GM18508 (cell line): ENCODE results near the gene GARIN5A.
"Not testable (repeated sequence)": the region's sequence is repeated elsewhere in the genome, so short reads cannot be mapped to it uniquely, and the experiment has no call there.

Experiments used
- ATAC-seq: cut with Tn5 transposase; IDR thresholded peaks from one replicate; pipeline ENCODE4 v1.9.1; 2021; ENCODE audit warnings: moderate number of reproducible peaks; ENCODE audit not compliant: insufficient read depth, unreplicated experiment

GARIN5A gene

DNA sequence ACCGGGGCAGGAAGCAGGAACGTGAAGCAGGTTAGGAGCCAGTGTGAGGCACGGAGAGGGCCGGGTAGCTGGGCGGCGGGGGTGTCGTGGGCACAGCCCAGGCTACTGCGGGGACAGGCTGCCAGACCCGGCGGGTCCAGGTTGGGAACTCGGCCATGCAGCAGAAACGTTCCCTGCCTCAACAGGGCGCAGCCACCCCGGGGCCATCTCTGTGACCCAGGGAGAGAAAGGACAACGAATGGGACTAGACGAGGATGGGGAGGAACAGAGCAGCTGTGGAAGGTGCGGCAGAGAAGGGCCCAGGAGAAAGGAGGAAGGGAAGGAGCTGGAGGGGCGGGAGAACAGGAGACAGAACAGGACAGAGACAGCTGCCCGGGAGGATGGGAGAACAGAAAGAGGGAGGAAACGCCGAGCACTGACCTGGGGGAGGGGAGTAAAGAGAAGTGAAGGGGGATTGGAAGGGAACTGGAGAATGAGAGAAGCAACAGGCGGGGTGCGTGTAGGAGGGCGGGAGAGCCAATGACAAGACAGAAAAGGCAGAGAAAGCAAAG lies 12.9 kb upstream of the GARIN5A start:
- ATAC-seq = no peak

- no peak for ATAC-seq
Measured at GRCh38 chr19:50488389-50489194, 11.9 kb upstream of the GARIN5A start.

GRCh38 chr19:50486823-50487515 lies 10.3 kb upstream of the GARIN5A start:
- ATAC-seq = no peak

DNA sequence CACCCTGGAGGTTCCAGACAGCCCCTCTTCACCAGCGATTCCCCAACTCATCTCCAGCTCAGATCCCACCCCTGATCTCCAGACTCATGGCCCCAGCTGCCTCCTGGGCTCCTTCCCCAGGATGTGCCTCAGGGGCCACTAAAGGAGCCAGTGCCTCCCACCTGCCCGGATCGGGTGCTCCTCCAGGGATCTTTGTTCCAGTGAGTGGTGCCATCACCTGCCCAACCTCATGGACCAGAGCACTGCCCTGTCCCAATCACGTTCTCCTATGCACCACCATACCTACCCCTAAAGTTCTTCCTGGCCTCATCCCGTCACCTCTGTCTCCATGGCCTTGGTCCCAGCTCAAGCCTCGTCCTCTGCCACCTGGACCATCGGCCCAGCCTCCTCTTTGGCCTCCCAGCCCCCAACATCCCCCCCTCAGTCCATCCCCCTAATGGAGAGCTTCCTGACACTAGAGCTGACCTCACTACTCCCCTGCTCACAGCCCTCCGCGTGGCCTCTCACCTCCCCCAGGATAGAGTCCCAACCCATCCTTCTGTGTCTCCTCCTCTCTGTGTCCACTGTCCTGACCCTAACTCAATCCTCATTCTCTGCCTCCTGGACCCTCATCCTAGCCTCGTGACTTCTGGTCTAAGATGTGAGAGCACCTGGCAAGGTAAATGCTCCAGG lies 8.8 kb upstream of the GARIN5A start:
- ATAC-seq = no peak

DNA sequence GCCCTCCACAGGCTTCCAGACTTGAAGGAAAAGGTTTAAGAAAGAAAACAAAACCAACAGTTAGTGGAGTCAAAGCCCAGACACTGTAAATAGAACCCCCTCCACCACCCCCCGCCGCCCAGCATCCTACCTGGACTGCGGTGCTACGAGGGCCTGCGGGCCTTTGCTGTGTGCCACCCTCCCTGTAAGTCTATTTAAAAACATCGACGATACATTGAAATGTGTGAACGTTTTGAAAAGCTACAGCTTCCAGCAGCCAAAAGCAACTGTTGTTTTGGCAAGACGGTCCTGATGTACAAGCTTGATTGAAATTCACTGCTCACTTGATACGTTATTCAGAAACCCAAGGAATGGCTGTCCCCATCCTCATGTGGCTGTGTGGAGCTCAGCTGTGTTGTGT lies 6.3 kb upstream of the GARIN5A start:
- ATAC-seq = no peak

DNA sequence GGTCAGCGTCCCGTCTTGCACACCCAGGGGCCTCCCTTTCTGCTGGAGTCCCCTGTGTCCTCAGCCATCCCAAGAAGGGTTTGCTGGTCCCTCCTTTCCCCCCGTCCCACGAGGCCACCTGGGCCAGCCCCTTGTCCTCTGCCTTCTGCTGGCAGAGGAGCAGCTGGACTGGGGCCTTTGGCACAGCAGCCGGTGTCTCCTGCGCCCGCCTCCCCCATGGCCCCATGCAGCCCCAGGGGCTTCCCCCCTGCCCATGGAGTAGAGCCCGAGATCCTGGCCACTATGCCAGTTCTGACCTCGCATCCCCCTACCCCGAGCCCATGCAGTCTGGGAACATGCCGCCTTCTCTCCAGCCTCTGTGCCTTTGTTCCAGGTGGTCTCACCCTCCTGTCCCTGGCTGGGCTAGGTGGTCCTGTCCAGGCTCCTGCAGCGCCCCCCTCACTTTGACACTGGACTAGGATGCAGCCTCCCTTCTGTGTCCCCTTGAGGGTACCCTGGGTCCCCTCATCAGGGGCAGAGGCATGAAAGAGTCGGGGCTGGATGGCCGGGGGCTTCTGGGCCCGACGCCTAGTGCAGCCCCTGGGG lies 5.7 kb upstream of the GARIN5A start:
- no peak for ATAC-seq

DNA sequence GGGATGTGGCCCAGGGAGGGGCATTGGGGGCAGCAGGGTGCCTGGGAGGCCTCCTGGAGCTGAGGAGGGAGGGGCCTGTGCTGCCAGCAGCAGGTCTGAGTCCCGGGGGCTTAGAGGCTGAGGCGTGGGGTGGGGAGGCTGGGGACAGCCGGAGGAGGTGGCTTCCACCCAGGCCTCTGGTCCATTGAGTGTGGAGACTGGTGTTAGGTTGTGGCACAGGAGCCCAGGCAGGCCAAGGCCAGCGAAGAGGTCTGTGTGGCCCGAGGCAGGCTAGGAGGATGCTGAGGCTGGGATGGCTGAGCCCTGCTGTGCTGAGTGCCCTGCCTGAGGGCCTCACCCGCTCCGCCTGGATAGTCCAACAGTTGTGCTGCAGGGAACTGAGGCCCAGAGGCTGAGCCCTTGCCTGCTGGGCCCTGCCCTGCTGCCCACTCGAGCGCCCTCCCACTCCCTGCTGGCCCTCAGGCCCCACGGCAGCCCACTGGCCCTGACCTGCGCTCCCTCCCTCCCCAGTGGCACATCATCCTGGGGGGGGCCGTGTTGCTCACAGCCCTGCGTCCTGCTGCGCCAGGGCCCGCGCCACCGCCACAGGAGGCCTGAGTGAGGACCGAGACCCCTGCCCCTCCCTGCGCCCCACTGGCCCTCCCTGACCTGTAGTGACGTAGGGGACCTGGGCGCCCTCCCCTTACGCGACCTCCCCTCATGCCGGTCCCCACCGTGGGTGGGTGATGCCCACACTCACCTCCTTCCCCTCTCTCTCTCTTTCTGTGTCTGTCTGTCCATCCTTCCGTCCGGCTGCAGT lies 4.9 kb upstream of the GARIN5A start:
- ATAC-seq = no peak

DNA sequence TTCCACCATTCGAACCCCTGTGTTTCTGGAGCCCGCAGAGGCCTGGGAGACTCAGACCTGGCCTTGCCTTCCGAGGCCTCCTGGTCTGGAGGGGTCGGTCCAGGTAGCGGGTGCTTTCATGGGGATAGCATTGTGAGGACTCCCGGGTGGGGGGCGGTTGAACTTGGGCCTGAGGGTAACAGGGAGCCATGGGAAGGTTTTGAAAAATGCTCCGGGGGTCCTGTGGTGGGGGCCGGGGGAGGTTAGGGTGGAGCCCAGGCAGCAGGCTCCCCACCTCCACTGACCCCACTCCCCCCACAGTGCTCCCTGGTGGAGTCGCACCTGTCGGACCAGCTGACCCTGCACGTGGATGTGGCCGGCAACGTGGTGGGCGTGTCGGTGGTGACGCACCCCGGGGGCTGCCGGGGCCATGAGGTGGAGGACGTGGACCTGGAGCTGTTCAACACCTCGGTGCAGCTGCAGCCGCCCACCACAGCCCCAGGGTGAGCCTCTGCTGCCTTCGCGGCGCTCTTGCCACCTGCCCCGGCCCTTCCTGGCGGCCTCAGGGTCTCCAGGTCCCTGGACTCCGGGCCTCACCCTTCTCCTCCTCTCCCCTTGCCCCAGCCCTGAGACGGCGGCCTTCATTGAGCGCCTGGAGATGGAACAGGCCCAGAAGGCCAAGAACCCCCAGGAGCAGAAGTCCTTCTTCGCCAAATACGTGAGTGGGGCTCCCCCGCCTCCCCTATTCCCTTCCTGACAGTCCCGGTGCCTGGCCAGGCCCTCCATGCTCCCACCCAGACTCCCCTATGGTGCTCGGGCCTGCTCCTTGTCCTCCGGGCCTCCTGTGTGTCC lies 3.8 kb upstream of the GARIN5A start:
- ATAC-seq = no peak

GRCh38 chr19:50479761-50480251 lies 3.2 kb upstream of the GARIN5A start:
- no peak for ATAC-seq

- ATAC-seq = no peak
Measured at GRCh38 chr19:50478901-50479715, 2.5 kb upstream of the GARIN5A start.

DNA sequence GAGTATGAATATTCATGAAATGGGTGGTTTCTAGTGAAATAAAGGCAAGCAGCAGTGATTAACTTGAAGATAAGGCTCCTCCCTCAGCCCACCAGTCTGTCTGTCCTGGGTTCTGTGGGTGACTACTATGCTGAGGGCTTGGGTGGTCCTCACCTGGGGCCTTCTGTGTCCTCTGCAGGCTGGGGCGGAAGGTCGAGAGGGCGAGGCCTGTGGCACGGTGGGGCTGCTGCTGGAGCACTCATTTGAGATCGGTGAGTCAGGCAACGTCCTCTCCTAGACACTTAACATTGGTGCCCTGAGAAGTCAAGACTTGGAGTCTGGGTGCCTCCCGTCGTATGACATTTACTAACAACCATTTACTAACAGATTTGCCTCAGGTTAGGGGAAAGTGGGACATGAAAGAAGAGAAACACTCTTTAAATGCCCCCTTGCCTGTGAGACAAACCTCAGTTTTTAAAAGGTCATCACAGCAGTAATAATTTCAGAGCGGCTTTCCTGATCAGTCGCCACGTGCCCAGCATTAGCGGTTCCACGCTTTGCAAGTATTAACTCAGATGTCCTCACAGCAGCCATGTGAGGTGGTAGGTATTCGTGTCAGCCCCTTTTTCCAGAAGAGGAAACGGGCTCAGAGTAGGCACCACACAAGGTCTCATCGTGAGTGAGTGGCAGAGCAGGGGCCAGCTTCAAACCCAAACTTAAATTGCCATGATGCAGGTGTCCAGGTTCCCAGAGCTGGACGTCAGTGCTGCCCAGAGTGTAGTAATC lies 1.3 kb upstream of the GARIN5A start:
- no peak for ATAC-seq

DNA sequence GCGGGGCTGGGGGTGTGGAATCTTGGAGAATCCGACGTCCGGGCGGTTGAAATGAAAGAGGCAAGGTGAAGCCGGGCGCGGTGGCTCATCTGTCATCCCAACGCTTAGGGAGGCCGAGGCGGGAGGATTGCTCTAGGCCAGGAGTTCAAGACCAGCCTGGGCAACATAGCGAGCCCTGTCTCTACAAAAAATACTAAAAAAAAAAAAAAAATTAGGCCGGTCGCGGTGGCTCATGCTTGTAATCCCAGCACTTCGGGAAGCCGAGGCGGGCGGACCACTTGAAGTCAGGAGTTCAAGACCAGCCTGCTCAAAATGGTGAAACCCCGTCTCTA lies 225 bp upstream of the GARIN5A start:
- no peak for ATAC-seq

GRCh38 chr19:50475736-50476223 lies 868 bp downstream of the GARIN5A start:
- no peak for ATAC-seq

DNA sequence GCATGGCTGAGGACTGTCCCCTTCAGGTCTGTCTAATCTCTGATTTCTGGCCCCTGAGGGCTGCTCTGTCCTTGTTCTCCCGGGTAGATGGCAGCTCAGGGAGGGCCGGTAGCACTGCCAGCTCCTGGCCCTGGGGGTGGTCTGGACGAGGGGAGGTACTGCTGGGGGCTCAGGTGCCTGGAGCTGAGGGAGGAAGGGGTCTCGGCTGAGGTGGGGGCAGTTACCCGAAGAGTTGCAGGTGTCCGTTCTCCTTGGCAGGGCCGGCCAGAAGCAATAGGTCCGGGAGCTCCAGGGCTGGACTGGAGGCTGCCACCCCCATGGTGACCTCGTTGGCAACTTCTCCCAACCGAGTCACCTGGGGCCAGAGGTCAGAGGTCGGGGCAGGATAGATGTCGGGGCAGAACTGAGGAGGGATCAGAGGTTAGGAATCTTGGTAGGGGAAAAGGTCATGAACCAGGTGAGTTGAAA lies 1.5 kb downstream of the GARIN5A start:
- ATAC-seq = no peak

- ATAC-seq = not testable (repeated sequence)
Measured at GRCh38 chr19:50473336-50473735, 3.3 kb downstream of the GARIN5A start.

GRCh38 chr19:50468818-50469217 lies 7.8 kb downstream of the GARIN5A start:
- ATAC-seq = no peak

DNA sequence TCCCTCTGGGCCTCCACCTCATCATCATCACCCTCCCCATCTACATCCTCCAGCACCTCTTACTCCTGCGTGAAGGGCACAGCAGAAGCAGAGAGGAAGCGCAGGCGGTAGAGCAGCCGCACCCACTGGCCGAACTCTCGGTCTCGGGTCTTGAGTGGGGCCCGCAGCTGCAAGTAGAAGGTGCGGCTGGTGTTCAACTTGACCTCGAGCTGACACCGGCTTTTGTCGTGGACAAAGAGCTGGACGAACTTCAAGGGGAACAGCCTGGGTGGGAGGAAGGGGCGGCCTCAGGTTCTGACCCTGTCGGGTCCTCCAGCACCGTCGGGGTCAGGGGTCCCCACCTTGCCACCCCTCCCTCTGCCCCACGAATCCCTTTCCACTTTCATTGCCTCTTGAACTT lies 9.1 kb downstream of the GARIN5A start:
- ATAC-seq = no peak
